ENCODE data around the gene TXNRD3. TPM values are rescaled to one million over a fixed set of nuclear protein-coding genes. Genes with fewer than 3 reads are reported as not detected.
A peak's percentile ranks its signal among the peaks of the same experiment; 100 is the strongest.

Gene TXNRD3
- total and polyA plus RNA-seq, 3 experiments from 2014 or later, result 1.3 TPM

DNA sequence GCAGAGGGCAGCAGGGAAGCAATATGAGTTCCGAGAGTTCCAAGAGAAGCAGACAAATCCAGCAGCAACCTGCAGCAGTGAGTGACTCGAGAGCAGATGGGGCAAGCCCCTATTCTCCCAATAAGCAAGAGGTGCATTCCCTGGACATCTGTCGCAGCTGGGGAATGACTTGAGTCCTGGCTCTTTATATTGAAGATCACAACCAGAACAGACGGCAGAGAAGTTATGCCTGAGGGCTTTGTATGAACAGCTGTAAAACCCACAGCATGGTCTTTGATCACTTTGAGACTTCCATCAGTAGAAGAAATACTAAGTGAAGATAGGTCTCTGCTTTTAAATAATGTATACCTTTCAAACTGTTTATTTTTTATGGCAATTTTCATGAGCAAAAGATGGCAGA, 72.6 kb downstream of the TXNRD3 start:
- Histone ChIP-seq H3K27me3 (ENCODE audit: insufficient read depth, low read length, poor library complexity, severe bottlenecking) (no peaks in the 10 kb centered on the region), H3K4me1 (ENCODE audit: insufficient read depth, low read length) (no peaks in the 10 kb centered on the region), H3K9me3 (ENCODE audit: low read length) (no peaks in the 10 kb centered on the region), H3K27ac (ENCODE audit: low read depth, low read length) (no peak overlapping the region), H3K4me3 (ENCODE audit: low read length) (no peak overlapping the region), H3K36me3 (ENCODE audit: insufficient read depth, low read length) (no peaks in the 10 kb centered on the region)
- ChIA-PET CTCF (no interaction called here), POLR2A (no interaction called here)
- DNase-seq, result no peak
- H3K4me3 Mint-ChIP-seq, result no peak overlapping the region
- H3K36me3 Mint-ChIP-seq, result no peaks in the 10 kb centered on the region
- no peaks in the 10 kb centered on the region for H3K4me1 Mint-ChIP-seq
- H3K27me3 Mint-ChIP-seq, result peaks cover 3 to 13% of the 10 kb centered on the region in 2 donors
- H3K9me3 Mint-ChIP-seq, result peaks cover 0 to 5% (median 1%) of the 10 kb centered on the region in 5 donors
- H3K27ac Mint-ChIP-seq, result peak overlapping the region in 1 of 8 donors; percentile 44

DNA sequence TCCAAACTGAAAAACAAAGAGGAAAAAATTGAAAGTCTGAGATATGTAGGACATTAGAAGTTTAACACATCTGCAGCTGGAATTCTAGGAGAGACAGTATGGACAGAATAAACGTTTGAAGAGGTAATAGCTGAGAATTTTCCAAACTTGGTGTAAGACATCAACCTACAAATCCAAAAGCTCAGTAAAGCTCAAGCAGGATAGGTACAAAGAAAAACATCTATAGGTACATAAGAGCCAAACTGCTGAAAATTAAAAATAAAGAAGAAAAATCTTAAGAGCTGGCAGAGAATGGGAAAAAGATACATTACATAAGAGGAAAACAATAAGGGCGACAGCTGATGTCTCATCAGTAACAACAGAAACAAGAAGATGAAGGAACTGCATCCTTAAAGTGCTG, 73.4 kb downstream of the TXNRD3 start:
- no peaks in the 10 kb centered on the region for H3K36me3 ChIP-seq (ENCODE audit: insufficient read depth, low read length)
- no peak for DNase-seq
- Mint-ChIP-seq H3K27me3 (peaks cover 2 to 18% of the 10 kb centered on the region in 2 donors), H3K36me3 (no peaks in the 10 kb centered on the region), H3K9me3 (peaks cover 0 to 2% (median 0%) of the 10 kb centered on the region in 5 donors), H3K4me3 (no peak overlapping the region), H3K4me1 (no peaks in the 10 kb centered on the region), H3K27ac (no peak overlapping the region)
- H3K4me3 ChIP-seq (ENCODE audit: low read length), result no peak overlapping the region
- no peak overlapping the region for H3K27ac ChIP-seq (ENCODE audit: low read depth, low read length)
- CTCF ChIA-PET, result no interaction called here
- no peaks in the 10 kb centered on the region for H3K27me3 ChIP-seq (ENCODE audit: insufficient read depth, low read length, poor library complexity, severe bottlenecking)
- no peaks in the 10 kb centered on the region for H3K9me3 ChIP-seq (ENCODE audit: low read length)
- POLR2A ChIA-PET, result no interaction called here
- no peaks in the 10 kb centered on the region for H3K4me1 ChIP-seq (ENCODE audit: insufficient read depth, low read length)

- H3K36me3 Mint-ChIP-seq, result no peaks in the 10 kb centered on the region
- no peak overlapping the region for H3K27ac Mint-ChIP-seq
- DNase-seq, result no peak
- no peak overlapping the region for H3K4me3 Mint-ChIP-seq
- no peaks in the 10 kb centered on the region for H3K9me3 ChIP-seq (ENCODE audit: low read length)
- ChIA-PET CTCF (no interaction called here), POLR2A (no interaction called here)
- H3K36me3 ChIP-seq (ENCODE audit: insufficient read depth, low read length), result no peaks in the 10 kb centered on the region
- no peaks in the 10 kb centered on the region for H3K4me1 Mint-ChIP-seq
- H3K27ac ChIP-seq (ENCODE audit: low read depth, low read length), result no peak overlapping the region
- no peaks in the 10 kb centered on the region for H3K9me3 Mint-ChIP-seq
- no peaks in the 10 kb centered on the region for H3K27me3 ChIP-seq (ENCODE audit: insufficient read depth, low read length, poor library complexity, severe bottlenecking)
- no peaks in the 10 kb centered on the region for H3K4me1 ChIP-seq (ENCODE audit: insufficient read depth, low read length)
- H3K4me3 ChIP-seq (ENCODE audit: low read length), result no peak overlapping the region
- H3K27me3 Mint-ChIP-seq, result peaks cover 8 to 25% of the 10 kb centered on the region in 2 donors
These were observed 74.2 kb downstream of the TXNRD3 start for GRCh38 chr3:126580746-126581145.

- POLR2A ChIA-PET, result no interaction called here
- Histone ChIP-seq H3K36me3 (ENCODE audit: insufficient read depth, low read length) (no peaks in the 10 kb centered on the region), H3K27me3 (ENCODE audit: insufficient read depth, low read length, poor library complexity, severe bottlenecking) (no peaks in the 10 kb centered on the region), H3K27ac (ENCODE audit: low read depth, low read length) (no peak overlapping the region), H3K4me1 (ENCODE audit: insufficient read depth, low read length) (no peaks in the 10 kb centered on the region), H3K9me3 (ENCODE audit: low read length) (no peaks in the 10 kb centered on the region), H3K4me3 (ENCODE audit: low read length) (no peak overlapping the region)
- no peak for DNase-seq
- CTCF ChIA-PET, result no interaction called here
- H3K27ac Mint-ChIP-seq, result no peak overlapping the region
- no peaks in the 10 kb centered on the region for H3K9me3 Mint-ChIP-seq
- no peaks in the 10 kb centered on the region for H3K36me3 Mint-ChIP-seq
- no peaks in the 10 kb centered on the region for H3K4me1 Mint-ChIP-seq
- H3K4me3 Mint-ChIP-seq, result no peak overlapping the region
- H3K27me3 Mint-ChIP-seq, result peaks cover 18 to 35% of the 10 kb centered on the region in 2 donors
These were observed 76.2 kb downstream of the TXNRD3 start for GRCh38 chr3:126578702-126579101.

DNA sequence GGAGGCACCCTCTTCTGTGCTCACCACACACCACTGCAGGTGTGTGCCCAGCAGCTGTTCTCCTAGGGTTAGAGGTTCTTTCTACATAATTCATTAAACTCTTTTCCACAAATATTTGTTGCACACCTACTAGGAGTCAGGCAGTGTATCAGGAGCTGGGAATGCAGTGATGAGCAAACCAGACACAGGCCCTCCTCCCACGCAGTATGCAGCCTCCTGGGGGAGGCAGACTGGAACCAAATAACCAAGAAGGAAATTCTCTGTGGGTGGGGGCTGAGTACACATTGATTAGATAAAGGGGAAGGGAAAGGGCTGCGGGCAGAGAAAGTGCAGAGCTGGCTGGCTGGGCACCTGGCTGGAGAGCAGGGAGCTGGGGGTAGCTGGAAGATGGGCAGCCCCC, 77.7 kb downstream of the TXNRD3 start:
- H3K4me3 ChIP-seq (ENCODE audit: low read length), result no peak overlapping the region
- H3K27ac Mint-ChIP-seq, result no peak overlapping the region
- H3K4me3 Mint-ChIP-seq, result no peak overlapping the region
- H3K9me3 Mint-ChIP-seq, result no peaks in the 10 kb centered on the region
- H3K27me3 ChIP-seq (ENCODE audit: insufficient read depth, low read length, poor library complexity, severe bottlenecking), result peaks cover 2% of the 10 kb centered on the region
- no peaks in the 10 kb centered on the region for H3K4me1 Mint-ChIP-seq
- H3K36me3 Mint-ChIP-seq, result no peaks in the 10 kb centered on the region
- CTCF ChIA-PET, result no interaction called here
- POLR2A ChIA-PET, result no interaction called here
- no peak for DNase-seq
- H3K27ac ChIP-seq (ENCODE audit: low read depth, low read length), result no peak overlapping the region
- no peaks in the 10 kb centered on the region for H3K9me3 ChIP-seq (ENCODE audit: low read length)
- no peaks in the 10 kb centered on the region for H3K4me1 ChIP-seq (ENCODE audit: insufficient read depth, low read length)
- H3K36me3 ChIP-seq (ENCODE audit: insufficient read depth, low read length), result no peaks in the 10 kb centered on the region
- peaks cover 21 to 43% of the 10 kb centered on the region in 2 donors for H3K27me3 Mint-ChIP-seq

GRCh38 chr3:126573492-126574117, 81.3 kb downstream of the TXNRD3 start:
- H3K4me1 Mint-ChIP-seq, result no peaks in the 10 kb centered on the region
- Histone ChIP-seq H3K4me1 (ENCODE audit: insufficient read depth, low read length) (no peaks in the 10 kb centered on the region), H3K9me3 (ENCODE audit: low read length) (no peaks in the 10 kb centered on the region), H3K27ac (ENCODE audit: low read depth, low read length) (no peak overlapping the region), H3K4me3 (ENCODE audit: low read length) (no peak overlapping the region), H3K36me3 (ENCODE audit: insufficient read depth, low read length) (no peaks in the 10 kb centered on the region), H3K27me3 (ENCODE audit: insufficient read depth, low read length, poor library complexity, severe bottlenecking) (peaks cover 2% of the 10 kb centered on the region)
- no peak overlapping the region for H3K27ac Mint-ChIP-seq
- no peak overlapping the region for H3K4me3 Mint-ChIP-seq
- ChIA-PET POLR2A (no interaction called here), CTCF (no interaction called here)
- peaks cover 20 to 42% of the 10 kb centered on the region in 2 donors for H3K27me3 Mint-ChIP-seq
- H3K36me3 Mint-ChIP-seq, result no peaks in the 10 kb centered on the region
- DNase-seq, result no peak
- H3K9me3 Mint-ChIP-seq, result no peaks in the 10 kb centered on the region

- ChIA-PET CTCF (no interaction called here), POLR2A (no interaction called here)
- H3K27ac ChIP-seq (ENCODE audit: low read depth, low read length), result no peak overlapping the region
- no peaks in the 10 kb centered on the region for H3K36me3 Mint-ChIP-seq
- H3K27ac Mint-ChIP-seq, result no peak overlapping the region
- no peaks in the 10 kb centered on the region for H3K36me3 ChIP-seq (ENCODE audit: insufficient read depth, low read length)
- peaks cover 21 to 53% of the 10 kb centered on the region in 2 donors for H3K27me3 Mint-ChIP-seq
- no peak for DNase-seq
- no peaks in the 10 kb centered on the region for H3K9me3 Mint-ChIP-seq
- H3K4me1 ChIP-seq (ENCODE audit: insufficient read depth, low read length), result no peaks in the 10 kb centered on the region
- no peak overlapping the region for H3K4me3 ChIP-seq (ENCODE audit: low read length)
- H3K27me3 ChIP-seq (ENCODE audit: insufficient read depth, low read length, poor library complexity, severe bottlenecking), result peaks cover 2% of the 10 kb centered on the region
- no peak overlapping the region for H3K4me3 Mint-ChIP-seq
- no peaks in the 10 kb centered on the region for H3K9me3 ChIP-seq (ENCODE audit: low read length)
- H3K4me1 Mint-ChIP-seq, result no peaks in the 10 kb centered on the region
These were observed 83.8 kb downstream of the TXNRD3 start for GRCh38 chr3:126571078-126571477.

GRCh38 chr3:126570103-126570541, 84.8 kb downstream of the TXNRD3 start:
- Mint-ChIP-seq H3K36me3 (no peaks in the 10 kb centered on the region), H3K4me3 (no peak overlapping the region), H3K9me3 (no peaks in the 10 kb centered on the region), H3K4me1 (no peaks in the 10 kb centered on the region), H3K27ac (no peak overlapping the region), H3K27me3 (peaks cover 17 to 56% of the 10 kb centered on the region in 2 donors)
- Histone ChIP-seq H3K4me3 (ENCODE audit: low read length) (no peak overlapping the region), H3K9me3 (ENCODE audit: low read length) (no peaks in the 10 kb centered on the region), H3K36me3 (ENCODE audit: insufficient read depth, low read length) (no peaks in the 10 kb centered on the region), H3K4me1 (ENCODE audit: insufficient read depth, low read length) (no peaks in the 10 kb centered on the region), H3K27ac (ENCODE audit: low read depth, low read length) (no peak overlapping the region), H3K27me3 (ENCODE audit: insufficient read depth, low read length, poor library complexity, severe bottlenecking) (peaks cover 2% of the 10 kb centered on the region)
- POLR2A ChIA-PET, result no interaction called here
- DNase-seq, result no peak
- CTCF ChIA-PET, result no interaction called here

All from CD8-positive, alpha-beta memory T cell (primary cell).